Forelimb muscle (tissue), 1 donor: ENCODE data around the gene PPP4R3A. TPM values are rescaled to one million over a fixed set of nuclear protein-coding genes. Genes with fewer than 3 reads are reported as not detected.
"Not testable (repeated sequence)": the region's sequence is repeated elsewhere in the genome, so short reads cannot be mapped to it uniquely, and the experiment has no call there.

ENCODE experiments used
- DNase-seq: peaks from one replicate; pipeline ENCODE4 v3.0.0-alpha.2; 2013; ENCODE audit warnings: low read depth
- polyA plus RNA-seq: library from polyadenylated mRNA; unstranded; fragments of 120-200 nt; gene quantifications from one replicate; pipeline ENCODE4 v1.2.1, GENCODE V29; 2013; ENCODE audit not compliant: insufficient read length

PPP4R3A gene
- polyA plus RNA-seq, 1 donor, result 68.4 TPM

DNA sequence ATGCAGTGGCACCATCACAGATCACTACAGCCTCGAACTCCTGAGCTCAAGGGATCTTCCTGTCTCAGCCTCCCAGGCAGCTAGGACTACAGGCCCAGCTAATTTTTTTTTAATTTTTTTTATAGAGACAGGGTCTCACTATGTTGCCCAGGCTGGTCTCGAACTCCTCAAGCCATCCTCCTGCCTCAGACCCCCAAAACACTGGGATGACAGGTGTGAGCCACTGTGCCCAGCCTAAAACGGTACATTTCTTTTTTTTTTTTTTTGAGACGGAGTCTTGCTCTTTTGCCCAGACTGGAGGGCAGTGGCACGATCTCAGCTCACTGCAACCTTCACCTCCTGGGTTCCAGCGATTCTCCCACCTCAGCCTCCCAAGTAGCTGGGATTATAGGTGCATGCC, 100.9 kb downstream of the PPP4R3A start:
- DNase-seq, result not testable (repeated sequence)

Other genes starting within 250 kb of the PPP4R3A start
- gene CCDC88C, start 92.5 kb downstream of the PPP4R3A start, polyA plus RNA-seq, result 14.0 TPM
- gene CATSPERB, start 221.8 kb upstream of the PPP4R3A start, polyA plus RNA-seq, result 0.09 TPM